Occipital lobe (tissue), 2 donors: ENCODE data around the gene REPS2. TPM values are rescaled to one million over a fixed set of nuclear protein-coding genes. Genes with fewer than 3 reads are reported as not detected.
"Not testable (repeated sequence)": the region's sequence is repeated elsewhere in the genome, so short reads cannot be mapped to it uniquely, and the experiment has no call there.

ENCODE experiments used
- DNase-seq: peaks from one replicate; lab custom pipeline; 2025; lab: John Stamatoyannopoulos, UW
- total RNA-seq: library from RNA; depleted of rRNA; stranded (reverse); fragments of >200 nt; gene quantifications from one replicate; pipeline ENCODE4 v1.2.3, GENCODE V29; 2014

The REPS2 gene
- total RNA-seq: 37.7 TPM

DNA sequence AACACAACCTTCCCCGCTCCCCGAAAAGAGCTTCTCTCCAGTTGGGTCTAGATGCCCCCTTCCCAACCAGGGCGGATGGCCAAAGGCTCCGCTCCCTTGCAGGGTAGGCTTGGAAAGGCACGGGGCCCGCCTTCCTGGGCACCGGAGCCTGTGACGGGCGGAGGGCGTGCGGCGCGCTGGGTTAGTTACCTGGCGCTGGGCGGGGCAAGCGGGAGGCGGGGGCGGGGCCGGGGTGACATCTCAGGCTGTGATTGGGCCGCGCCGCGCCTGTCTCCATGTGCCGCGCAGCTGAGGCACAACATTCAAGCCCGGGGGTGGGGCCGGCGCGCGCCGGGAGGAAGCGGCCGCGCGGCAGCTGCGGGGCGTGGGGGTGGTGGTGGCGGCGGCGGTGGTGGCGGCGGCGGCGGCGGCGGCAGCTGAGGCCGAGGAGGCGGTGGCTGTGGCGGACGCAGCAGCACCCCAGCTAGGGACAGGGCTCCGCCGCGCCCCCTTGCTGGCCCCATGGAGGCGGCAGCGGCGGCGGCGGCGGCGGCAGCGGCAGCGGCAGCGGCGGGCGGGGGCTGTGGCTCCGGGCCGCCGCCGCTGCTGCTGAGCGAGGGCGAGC, at the start of gene REPS2:
Gene REPS2 (plus strand): TSS at position 298 of the 604 bp plus-strand sequence. CDS start 204 bp downstream, at position 502.
- peak; percentile 80 for DNase-seq

DNA sequence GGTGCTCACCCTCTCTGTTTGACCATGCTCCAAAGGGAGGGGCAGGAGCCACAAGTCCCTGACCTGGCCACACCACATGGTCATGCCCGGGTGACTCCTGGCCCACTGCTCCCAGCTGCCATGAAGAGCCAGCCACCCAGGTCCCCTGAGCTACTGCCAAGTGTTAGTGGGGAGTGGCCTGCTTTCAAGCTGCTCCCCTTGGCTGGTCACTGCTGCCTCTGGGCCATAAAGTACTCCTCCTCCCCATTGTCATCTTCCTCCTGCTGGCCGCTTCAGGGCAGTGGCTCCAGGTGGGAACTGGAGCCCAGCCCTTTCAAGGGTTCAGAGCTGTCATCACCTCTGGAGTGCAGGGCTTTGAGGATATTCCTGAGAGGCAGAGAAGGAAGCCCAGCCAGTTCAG, 49.0 kb upstream of the REPS2 start:
- no peak for DNase-seq

DNA sequence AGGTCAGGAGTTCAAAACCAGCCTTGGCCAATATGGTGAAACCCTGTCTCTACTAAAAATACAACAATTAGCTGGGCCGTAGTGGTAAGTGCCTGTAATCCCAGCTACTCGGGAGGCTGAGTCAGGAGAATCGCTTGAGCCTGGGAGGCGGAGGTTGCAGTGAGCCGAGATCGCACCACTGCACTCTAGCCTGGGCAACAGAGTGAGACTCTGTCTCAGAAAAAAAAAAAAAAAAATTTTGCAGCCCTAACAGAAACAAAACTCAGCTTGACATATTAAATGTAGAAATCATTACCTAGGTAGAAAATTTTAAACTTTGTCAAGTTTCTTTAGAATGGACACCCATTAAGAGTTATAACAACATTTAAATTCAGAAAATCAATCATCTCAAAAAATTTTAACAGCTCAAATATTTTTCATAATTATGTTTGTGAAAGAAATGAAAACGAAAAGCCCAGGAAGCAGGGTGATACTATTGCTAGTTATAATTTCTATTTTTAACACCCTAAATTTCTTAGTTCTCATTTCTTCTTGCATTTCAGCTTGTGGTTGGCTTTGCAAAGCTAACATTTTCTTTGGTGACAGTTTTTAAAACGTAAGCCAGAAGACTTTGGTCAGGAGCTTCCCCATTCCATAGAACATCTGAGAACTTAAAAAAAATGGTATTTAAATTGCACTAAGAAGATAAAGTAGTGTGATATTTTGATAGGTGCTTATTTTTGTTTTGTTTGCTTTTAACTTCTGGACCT, 43.0 kb upstream of the REPS2 start:
- DNase-seq: no peak

- no peak for DNase-seq
Measured at GRCh38 chrX:16910376-16910775, 36.1 kb upstream of the REPS2 start.

- DNase-seq: no peak
Measured at GRCh38 chrX:16914058-16914457, 32.4 kb upstream of the REPS2 start.

- DNase-seq: no peak
Measured at GRCh38 chrX:16916561-16916960, 29.9 kb upstream of the REPS2 start.

DNA sequence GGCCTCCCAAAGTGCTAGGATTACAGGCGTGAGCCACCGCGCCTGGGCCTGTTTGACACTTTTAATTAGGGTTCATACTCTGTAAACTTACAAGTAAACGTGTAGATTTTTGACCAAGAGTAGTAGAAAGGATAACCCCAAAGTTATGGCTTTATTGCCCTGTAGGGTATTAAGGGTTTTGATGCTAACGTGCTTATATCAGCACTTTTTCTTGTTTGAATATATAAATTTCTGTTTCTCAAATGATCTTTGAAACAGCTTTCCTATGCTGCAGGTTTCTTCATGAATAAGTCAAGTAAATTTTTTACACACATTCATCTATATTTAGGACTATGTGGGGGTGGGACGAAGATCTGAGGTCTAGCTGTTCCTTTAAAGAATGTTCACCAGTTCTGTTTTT, 29.3 kb upstream of the REPS2 start:
- no peak for DNase-seq

DNA sequence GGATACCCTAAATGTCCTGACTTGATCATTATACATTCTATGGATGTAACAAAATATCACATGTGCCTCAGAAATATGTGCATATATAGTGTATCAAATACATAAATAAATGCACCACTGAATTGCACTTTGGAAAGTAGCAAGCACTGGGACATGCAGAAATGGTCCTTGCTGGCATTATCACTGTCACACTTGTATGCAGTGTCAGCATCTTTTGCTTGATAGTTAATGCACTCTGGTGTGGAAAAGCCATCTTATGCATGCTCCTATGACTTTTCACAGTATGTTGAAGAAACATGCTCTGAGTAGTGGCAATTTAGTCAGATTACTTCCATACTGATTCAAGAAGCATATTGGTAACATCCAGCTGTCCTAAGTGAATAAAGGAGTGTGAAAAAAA, 27.5 kb upstream of the REPS2 start:
- no peak for DNase-seq

GRCh38 chrX:16920075-16920474, 26.4 kb upstream of the REPS2 start:
- DNase-seq: no peak

DNA sequence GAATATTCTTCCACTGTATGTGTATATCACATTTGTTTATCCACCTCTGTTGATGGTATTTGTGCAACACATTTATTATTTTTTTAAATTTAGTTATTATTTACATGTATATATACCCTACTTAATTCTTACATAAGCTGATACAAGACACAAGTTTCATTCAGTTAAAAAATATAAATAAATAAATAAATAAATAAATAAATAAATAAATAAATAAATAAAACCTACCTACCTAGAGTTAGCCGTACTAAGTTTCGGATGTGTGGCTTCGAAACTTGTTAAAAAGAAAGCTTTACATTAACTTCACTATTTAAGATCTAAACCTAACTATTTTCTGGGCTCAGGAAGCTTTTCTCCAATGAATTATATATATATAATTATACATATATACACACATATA, 23.3 kb upstream of the REPS2 start:
- no peak for DNase-seq

- no peak for DNase-seq
Measured at GRCh38 chrX:16924631-16925480, 21.6 kb upstream of the REPS2 start.

DNA sequence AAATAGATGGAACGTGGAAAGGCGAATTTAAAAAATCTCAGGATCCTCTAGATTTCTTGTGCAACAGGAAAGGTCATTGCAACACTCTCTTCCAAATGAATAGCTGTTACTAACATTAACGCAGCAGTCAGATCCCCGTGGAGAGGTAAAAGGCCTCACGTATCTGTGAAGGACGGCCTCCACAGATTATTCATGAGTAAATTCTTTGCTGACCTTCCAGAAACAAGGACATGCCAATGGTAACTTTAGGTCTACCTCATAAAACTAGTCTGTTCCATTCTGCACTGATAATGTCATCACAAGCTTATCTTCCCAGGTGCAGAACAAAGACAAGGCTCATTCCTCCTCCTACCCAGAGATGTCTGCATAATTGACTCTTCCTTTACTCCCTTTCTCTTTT, 16.1 kb upstream of the REPS2 start:
- no peak for DNase-seq

DNA sequence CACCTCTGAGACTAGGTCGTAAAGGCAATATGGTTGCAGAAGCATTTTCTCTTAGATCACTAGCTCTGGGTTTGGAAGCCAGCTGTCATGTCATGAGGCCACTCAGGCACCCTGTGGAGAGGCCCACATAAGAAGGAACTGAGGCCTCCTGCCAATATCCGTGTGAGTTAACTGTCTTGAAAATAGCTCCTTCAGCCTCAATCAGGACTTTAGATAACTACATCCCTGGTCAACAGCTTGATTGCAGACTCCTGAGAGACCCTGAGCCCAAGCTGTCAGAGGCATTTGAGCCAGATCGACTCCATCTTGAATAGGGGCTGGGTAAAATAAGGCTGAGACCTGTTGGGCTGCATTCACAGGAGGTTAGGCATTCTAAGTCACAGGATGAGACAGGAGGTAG, 15.1 kb upstream of the REPS2 start:
- no peak for DNase-seq

DNA sequence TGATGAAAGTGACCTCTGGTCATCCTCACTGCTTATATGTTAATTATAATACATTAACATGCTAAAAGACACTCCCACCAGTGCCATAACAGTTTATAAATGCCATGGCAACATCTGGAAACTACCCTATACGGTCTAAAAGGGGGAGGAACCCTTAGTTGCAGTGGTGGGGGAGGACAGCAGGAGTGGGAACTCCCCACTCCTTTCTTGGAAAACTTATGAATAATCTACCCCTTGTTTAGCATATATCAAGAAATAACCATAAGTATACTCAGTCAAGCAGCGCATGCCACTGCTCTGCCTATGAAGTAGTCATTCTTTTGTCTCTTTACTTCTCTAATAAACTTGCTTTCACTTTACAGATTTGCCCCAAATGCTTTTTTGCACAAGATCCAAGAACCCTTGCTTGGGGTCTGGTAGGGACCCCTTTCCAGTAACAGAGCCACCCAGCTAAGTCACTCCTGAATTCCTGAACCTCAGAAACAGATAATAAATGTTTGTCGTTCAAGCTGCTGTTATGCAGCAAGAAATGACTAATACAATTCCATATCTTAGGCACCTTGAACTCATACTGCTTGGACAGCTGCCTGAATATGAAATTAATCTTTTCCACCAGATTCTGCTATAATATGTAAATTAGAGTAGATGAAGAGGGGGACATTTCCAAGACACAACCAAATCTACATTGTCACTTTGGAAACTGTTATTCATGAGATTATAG, 14.4 kb upstream of the REPS2 start:
- no peak for DNase-seq

- DNase-seq: no peak
Measured at GRCh38 chrX:16934185-16934584, 12.3 kb upstream of the REPS2 start.

GRCh38 chrX:16946971-16947562, 609 bp downstream of the REPS2 start:
- peak; percentile 10 for DNase-seq

DNA sequence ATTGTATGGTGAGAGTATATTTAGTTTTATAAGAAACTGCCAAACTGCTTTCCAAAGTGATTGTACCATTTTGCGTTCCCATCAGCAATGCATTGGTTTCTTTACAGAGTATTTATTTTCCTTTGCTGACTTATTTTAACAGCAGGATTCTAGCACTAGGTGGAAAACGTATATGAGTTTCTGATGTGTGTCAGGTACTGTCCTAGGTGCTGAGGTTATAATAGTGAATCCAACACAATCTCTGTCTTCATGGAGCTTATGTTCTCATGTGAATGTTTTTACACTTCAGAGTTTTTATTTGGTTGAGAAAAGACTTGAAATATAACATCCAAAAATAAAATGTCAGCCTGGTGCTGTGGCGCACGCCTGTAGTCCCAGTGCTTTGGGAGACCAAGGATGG, 4.0 kb downstream of the REPS2 start:
- no peak for DNase-seq

DNA sequence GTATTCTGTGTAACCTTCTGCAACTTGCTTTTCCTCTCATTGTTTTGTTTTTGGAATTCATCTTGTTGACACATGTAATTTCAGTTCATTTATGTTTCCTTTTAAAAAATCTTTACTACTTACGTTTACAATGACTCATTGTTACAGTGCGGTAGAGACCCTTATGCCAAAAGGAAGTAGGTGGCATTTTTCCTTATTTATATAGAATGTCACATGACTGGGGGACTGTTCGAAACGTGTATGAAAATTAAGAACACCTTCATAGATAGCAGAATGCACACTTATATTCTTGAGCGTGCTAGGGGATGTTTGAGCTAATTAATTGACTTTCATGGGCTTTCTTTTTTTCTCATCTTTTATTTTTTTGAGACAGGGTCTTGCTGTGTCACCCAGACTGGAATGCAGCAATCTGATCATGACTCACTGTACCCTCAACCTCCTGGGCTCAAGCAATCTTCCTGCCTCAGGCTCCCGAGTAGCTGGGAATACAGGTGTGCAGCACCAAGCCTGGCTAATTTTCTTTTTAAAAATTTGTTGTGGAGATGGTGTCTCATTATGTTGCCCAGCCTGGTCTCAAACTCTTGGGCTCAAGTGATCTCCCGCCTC, 7.3 kb downstream of the REPS2 start:
- DNase-seq: no peak

- no peak for DNase-seq
Measured at GRCh38 chrX:16957751-16958150, 11.3 kb downstream of the REPS2 start.

DNA sequence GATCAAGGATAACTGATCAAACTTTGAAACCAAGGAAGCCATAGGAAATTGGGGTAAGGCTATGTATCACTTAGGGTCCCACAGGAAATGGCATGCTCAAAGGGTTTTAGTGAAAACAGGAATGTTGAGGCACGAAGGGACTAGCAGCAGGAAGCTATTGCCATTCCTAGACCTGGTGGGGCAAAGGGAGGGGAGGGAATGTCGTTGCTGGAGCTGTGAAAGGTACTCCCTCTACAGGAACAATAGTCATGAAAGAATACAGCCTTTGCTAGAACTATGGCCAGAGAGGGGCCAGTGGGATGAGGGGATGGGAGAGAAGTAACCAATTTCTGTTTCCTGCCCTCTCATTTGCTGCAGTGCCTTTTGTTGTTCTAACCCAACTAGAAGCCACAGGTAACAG, 11.9 kb downstream of the REPS2 start:
- no peak for DNase-seq

DNA sequence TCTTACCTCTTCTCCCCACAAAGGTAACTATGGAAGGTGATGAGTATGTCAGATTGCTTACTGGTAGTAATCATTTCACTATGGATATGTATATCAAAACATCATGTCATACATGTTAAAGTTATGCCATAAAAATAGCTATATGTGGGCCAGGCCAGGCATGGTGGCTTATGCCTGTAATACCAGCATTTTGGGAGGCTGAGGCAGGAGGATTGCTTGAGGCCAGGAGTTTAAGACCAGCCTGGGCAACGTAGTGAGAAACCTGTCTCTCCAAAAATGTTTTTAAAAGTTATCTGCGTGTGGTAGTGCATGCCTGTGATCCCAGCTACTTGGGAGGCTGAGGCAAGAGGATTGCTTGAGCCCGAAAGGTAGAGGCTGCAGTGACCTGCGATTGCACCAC, 16.2 kb downstream of the REPS2 start:
- DNase-seq: not testable (repeated sequence)
